HCT116 (cell line): ENCODE measurements around the gene SYNJ1.

Experiments
- ATF3 ChIP-seq: IDR thresholded peaks from 2 replicates; pipeline ENCODE4 v1.6.1; 2012
- CEBPB ChIP-seq: IDR thresholded peaks from 2 replicates; pipeline ENCODE4 v1.6.1; 2012; ENCODE audit warnings: low read depth
- EZH2 ChIP-seq: fragments of 200-600 bp; sonication (generic); IDR thresholded peaks from 2 replicates; pipeline ENCODE4 v1.6.1; 2017; ENCODE audit warnings: antibody characterized with exemption, mixed run types
- FOSL1 ChIP-seq: IDR thresholded peaks from 2 replicates; pipeline ENCODE4 v1.6.1; 2012; ENCODE audit warnings: low read depth
- TF ChIP-seq, protein P1 (sequence below), 3 experiments: fragments of 200-600 bp in 1 of 3; sonication (generic) in 1 of 3; IDR thresholded peaks in 2 of 3; conservative IDR thresholded peaks in 1 of 3; 2 replicates each; pipeline ENCODE4 v1.5.1; 2012 to 2017; ENCODE audit warnings: low read depth in 2 of 3, low read length in 2 of 3, antibody characterized with exemption in 1 of 3, borderline replicate concordance in 1 of 3, control low read depth in 1 of 3, mild to moderate bottlenecking in 1 of 3, mixed read lengths in 1 of 3, mixed run types in 1 of 3, moderate library complexity in 1 of 3; ENCODE audit not compliant: insufficient read depth in 1 of 3
- TF ChIP-seq, protein P2 (sequence below): IDR thresholded peaks from 2 replicates; pipeline ENCODE4 v1.6.1; 2012; ENCODE audit warnings: low read depth

- TF ChIP-seq, protein P1, sequence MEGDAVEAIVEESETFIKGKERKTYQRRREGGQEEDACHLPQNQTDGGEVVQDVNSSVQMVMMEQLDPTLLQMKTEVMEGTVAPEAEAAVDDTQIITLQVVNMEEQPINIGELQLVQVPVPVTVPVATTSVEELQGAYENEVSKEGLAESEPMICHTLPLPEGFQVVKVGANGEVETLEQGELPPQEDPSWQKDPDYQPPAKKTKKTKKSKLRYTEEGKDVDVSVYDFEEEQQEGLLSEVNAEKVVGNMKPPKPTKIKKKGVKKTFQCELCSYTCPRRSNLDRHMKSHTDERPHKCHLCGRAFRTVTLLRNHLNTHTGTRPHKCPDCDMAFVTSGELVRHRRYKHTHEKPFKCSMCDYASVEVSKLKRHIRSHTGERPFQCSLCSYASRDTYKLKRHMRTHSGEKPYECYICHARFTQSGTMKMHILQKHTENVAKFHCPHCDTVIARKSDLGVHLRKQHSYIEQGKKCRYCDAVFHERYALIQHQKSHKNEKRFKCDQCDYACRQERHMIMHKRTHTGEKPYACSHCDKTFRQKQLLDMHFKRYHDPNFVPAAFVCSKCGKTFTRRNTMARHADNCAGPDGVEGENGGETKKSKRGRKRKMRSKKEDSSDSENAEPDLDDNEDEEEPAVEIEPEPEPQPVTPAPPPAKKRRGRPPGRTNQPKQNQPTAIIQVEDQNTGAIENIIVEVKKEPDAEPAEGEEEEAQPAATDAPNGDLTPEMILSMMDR (IDR thresholded peaks at IDR 0.05 in 2 of 3, conservative IDR thresholded peaks at IDR 0.05 in 1 of 3; ENCODE audit: borderline replicate concordance in 1 of 3, insufficient read depth in 1 of 3, low read depth in 2 of 3, low read length in 2 of 3), result no peak
- TF ChIP-seq EZH2 (no peak), ATF3 (no peak), FOSL1 (no peak), CEBPB (no peak)
- TF ChIP-seq, protein P2, sequence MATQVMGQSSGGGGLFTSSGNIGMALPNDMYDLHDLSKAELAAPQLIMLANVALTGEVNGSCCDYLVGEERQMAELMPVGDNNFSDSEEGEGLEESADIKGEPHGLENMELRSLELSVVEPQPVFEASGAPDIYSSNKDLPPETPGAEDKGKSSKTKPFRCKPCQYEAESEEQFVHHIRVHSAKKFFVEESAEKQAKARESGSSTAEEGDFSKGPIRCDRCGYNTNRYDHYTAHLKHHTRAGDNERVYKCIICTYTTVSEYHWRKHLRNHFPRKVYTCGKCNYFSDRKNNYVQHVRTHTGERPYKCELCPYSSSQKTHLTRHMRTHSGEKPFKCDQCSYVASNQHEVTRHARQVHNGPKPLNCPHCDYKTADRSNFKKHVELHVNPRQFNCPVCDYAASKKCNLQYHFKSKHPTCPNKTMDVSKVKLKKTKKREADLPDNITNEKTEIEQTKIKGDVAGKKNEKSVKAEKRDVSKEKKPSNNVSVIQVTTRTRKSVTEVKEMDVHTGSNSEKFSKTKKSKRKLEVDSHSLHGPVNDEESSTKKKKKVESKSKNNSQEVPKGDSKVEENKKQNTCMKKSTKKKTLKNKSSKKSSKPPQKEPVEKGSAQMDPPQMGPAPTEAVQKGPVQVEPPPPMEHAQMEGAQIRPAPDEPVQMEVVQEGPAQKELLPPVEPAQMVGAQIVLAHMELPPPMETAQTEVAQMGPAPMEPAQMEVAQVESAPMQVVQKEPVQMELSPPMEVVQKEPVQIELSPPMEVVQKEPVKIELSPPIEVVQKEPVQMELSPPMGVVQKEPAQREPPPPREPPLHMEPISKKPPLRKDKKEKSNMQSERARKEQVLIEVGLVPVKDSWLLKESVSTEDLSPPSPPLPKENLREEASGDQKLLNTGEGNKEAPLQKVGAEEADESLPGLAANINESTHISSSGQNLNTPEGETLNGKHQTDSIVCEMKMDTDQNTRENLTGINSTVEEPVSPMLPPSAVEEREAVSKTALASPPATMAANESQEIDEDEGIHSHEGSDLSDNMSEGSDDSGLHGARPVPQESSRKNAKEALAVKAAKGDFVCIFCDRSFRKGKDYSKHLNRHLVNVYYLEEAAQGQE, result no peak
Observed at GRCh38 chr21:32749662-32750061, 21.8 kb upstream of the SYNJ1 start.
